ENCODE results near the gene PFDN5. TPM values are rescaled to one million over a fixed set of nuclear protein-coding genes. Genes with fewer than 3 reads are reported as not detected.

The PFDN5 gene
- total RNA-seq, 1 donor from 2014 or later = 425 TPM

DNA sequence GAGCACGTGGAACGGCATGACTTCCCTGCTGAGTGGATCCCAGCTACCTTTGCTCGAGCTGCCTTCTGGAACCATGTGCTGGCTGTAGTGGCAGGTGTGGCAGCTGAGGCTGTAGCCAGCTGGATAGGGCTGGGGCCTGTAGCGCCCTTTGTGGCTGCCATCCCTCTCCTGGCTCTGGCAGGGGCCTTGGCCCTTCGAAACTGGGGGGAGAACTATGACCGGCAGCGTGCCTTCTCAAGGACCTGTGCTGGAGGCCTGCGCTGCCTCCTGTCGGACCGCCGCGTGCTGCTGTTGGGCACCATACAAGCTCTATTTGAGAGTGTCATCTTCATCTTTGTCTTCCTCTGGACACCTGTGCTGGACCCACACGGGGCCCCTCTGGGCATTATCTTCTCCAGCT is 42.0 kb upstream of the PFDN5 start:
- Histone ChIP-seq H3K4me2 (no peak overlapping the region), H3K27ac (no peak overlapping the region), H3K4me1 (no peaks in the 10 kb centered on the region), H3K9ac (no peak overlapping the region), H3K36me3 (no peaks in the 10 kb centered on the region), H2AFZ (replicated peaks) (no peak overlapping the region), H3K27me3 (no peaks in the 10 kb centered on the region), H3K9me3 (ENCODE audit: low read depth) (no peaks in the 10 kb centered on the region), H3F3A (ENCODE audit: low read depth) (peaks cover 19% of the 10 kb centered on the region), H4K20me1 (ENCODE audit: low read depth) (no peaks in the 10 kb centered on the region), H3K79me2 (ENCODE audit: low read depth) (peaks cover 15% of the 10 kb centered on the region), H3K4me3 (no peak overlapping the region)
- Mint-ChIP-seq H3K27me3 (ENCODE audit: insufficient read depth, low read depth) (peaks cover 7% of the 10 kb centered on the region), H3K9me3 (no peaks in the 10 kb centered on the region), H3K27ac (no peak overlapping the region), H3K36me3 (no peaks in the 10 kb centered on the region), H3K4me1 (peaks cover 23% of the 10 kb centered on the region), H3K4me3 (peak overlapping the region; percentile 96)
- TF ChIP-seq EZH2phosphoT487 (IDR thresholded peaks at IDR 0.05) (no peak), CTCF (IDR thresholded peaks at IDR 0.05) (no peak), EZH2 (IDR thresholded peaks at IDR 0.05) (no peak)
- no peak for DNase-seq (ENCODE audit: low spot score)

GRCh38 chr12:53254816-53255545 is 40.4 kb upstream of the PFDN5 start:
- H3K27me3 Mint-ChIP-seq (ENCODE audit: insufficient read depth, low read depth) = peaks cover 7% of the 10 kb centered on the region
- no peak overlapping the region for H3K27ac Mint-ChIP-seq
- no peaks in the 10 kb centered on the region for H3K36me3 ChIP-seq
- no peaks in the 10 kb centered on the region for H3K9me3 Mint-ChIP-seq
- DNase-seq (ENCODE audit: low spot score) = no peak
- H3F3A ChIP-seq (ENCODE audit: low read depth) = peaks cover 24% of the 10 kb centered on the region
- H3K4me1 ChIP-seq = no peaks in the 10 kb centered on the region
- H3K27ac ChIP-seq = no peak overlapping the region
- no peaks in the 10 kb centered on the region for H3K9me3 ChIP-seq (ENCODE audit: low read depth)
- peaks cover 15% of the 10 kb centered on the region for H3K79me2 ChIP-seq (ENCODE audit: low read depth)
- peaks cover 23% of the 10 kb centered on the region for H3K4me1 Mint-ChIP-seq
- no peaks in the 10 kb centered on the region for H3K27me3 ChIP-seq
- no peak overlapping the region for H3K4me3 ChIP-seq
- no peaks in the 10 kb centered on the region for H3K36me3 Mint-ChIP-seq
- H3K4me3 Mint-ChIP-seq = no peak overlapping the region
- no peak overlapping the region for H3K9ac ChIP-seq
- TF ChIP-seq EZH2phosphoT487 (IDR thresholded peaks at IDR 0.05) (no peak), EZH2 (IDR thresholded peaks at IDR 0.05) (no peak), CTCF (IDR thresholded peaks at IDR 0.05) (no peak)
- H4K20me1 ChIP-seq (ENCODE audit: low read depth) = no peaks in the 10 kb centered on the region
- H2AFZ ChIP-seq (replicated peaks) = no peak overlapping the region
- H3K4me2 ChIP-seq = no peak overlapping the region

DNA sequence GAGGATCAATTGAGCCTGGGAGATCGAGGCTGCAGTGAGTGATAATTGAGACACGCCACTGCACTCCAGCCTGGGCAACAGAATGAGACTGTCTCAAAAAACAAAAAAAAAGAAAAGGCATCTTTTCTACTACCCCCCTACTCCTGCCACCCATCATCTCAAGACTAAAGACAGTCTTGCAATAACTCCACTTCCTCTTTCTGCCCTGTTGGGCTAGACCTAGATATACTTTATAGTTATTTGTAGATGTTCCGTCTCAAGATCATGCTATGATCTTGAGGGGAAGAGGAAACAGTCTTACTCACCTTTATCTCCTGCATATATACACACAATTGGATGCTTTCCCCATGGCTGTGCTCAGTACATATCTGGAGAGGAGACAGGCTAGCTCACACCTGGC is 39.3 kb upstream of the PFDN5 start:
- H3K4me1 ChIP-seq = no peaks in the 10 kb centered on the region
- H3K9ac ChIP-seq = no peak overlapping the region
- Mint-ChIP-seq H3K27ac (no peak overlapping the region), H3K4me3 (no peak overlapping the region), H3K9me3 (no peaks in the 10 kb centered on the region), H3K36me3 (no peaks in the 10 kb centered on the region), H3K27me3 (ENCODE audit: insufficient read depth, low read depth) (peaks cover 7% of the 10 kb centered on the region), H3K4me1 (peaks cover 19% of the 10 kb centered on the region)
- peaks cover 16% of the 10 kb centered on the region for H3F3A ChIP-seq (ENCODE audit: low read depth)
- TF ChIP-seq EZH2 (IDR thresholded peaks at IDR 0.05) (no peak), EZH2phosphoT487 (IDR thresholded peaks at IDR 0.05) (no peak), CTCF (IDR thresholded peaks at IDR 0.05) (no peak)
- no peak overlapping the region for H3K4me2 ChIP-seq
- no peak overlapping the region for H3K4me3 ChIP-seq
- no peaks in the 10 kb centered on the region for H3K36me3 ChIP-seq
- no peak for DNase-seq (ENCODE audit: low spot score)
- no peak overlapping the region for H3K27ac ChIP-seq
- H3K79me2 ChIP-seq (ENCODE audit: low read depth) = peaks cover 15% of the 10 kb centered on the region
- no peak overlapping the region for H2AFZ ChIP-seq (replicated peaks)
- H4K20me1 ChIP-seq (ENCODE audit: low read depth) = no peaks in the 10 kb centered on the region
- H3K27me3 ChIP-seq = no peaks in the 10 kb centered on the region
- H3K9me3 ChIP-seq (ENCODE audit: low read depth) = no peaks in the 10 kb centered on the region

Data from neural progenitor cell (in vitro differentiated cells).